GM08714 (cell line): ENCODE data around the gene DUSP16.
"Not testable (repeated sequence)": the region's sequence is repeated elsewhere in the genome, so short reads cannot be mapped to it uniquely, and the experiment has no call there.

ENCODE experiments used
- H3K4me3 ChIP-seq: fragments of 200-500 bp; sonication (Bioruptor generic); 2 replicates; pipeline ENCODE4 v1.5.1; 2014; ENCODE audit warnings: mild to moderate bottlenecking, low read length, inconsistent platforms
- ZNF274 ChIP-seq: IDR thresholded peaks from 2 replicates; pipeline ENCODE4 v1.6.1; 2012; ENCODE audit warnings: mild to moderate bottlenecking, low read depth, low read length

DUSP16 gene

DNA sequence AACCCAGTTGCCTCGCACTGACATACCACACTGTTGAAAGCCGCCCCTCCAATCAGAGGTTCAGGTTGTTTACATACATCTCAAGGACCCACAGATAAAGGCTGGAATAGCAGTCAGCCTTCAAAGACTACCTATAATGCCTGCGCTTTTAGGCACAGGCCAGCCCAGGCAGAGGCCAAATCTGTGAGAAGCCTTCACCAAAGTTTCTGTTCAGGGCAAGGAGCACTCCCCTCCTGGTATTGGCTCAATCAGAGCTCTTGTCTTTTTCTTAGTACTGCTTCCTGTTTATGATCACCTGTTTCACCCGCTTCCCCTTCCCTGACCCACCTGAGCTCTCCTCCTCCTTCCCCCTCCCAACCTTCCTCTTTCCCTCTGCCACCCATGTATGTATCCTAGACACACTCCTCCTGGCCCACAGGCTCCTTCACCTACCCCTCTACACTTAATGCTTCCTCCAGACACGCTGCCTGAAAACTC is 34.8 kb downstream of the DUSP16 start:
- H3K4me3 ChIP-seq = no peak overlapping the region
- no peak for TF ChIP-seq ZNF274

DNA sequence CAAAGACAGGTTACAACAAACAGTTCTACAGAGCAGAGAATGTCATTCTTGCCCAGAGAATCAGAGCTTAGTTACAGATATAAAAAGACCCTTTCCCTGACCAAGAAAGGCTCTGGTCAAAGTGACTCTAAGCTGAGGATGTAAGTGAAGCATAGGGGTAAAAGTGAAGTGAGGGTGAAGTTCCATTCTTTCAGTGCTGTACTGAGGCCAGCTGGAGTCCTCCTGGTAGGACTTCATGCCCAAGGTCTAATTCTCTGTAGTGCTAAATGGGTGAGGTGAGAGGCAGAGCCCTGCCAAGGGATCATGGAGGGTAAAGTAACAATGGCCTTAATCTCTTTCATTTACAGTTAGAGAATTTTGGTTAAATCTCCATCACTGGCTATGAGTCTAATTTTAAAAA is 38.5 kb downstream of the DUSP16 start:
- no peak for TF ChIP-seq ZNF274
- H3K4me3 ChIP-seq = no peak overlapping the region

- TF ChIP-seq ZNF274 = no peak
- no peak overlapping the region for H3K4me3 ChIP-seq
Observed at GRCh38 chr12:12523229-12523628, 39.4 kb downstream of the DUSP16 start.

DNA sequence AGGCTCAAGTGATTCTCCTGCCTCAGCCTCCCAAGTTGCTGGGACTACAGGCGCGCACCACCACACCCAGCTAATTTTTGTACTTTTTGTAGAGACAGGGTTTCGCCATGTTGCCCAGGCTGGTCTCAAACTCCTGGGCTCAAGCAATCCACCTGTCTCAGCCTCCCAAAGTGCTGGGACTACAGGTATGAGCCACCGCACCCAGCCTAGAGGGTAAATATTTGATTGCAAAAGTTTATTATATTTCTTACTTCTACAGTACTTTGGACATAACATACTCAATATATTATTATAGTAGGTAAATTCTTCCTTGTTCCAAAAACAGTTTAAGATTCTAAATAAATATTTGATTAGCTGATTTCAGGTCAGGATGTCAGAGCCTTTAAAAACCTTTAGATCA is 40.0 kb downstream of the DUSP16 start:
- not testable (repeated sequence) for H3K4me3 ChIP-seq

GRCh38 chr12:12521888-12522287 is 40.8 kb downstream of the DUSP16 start:
- no peak overlapping the region for H3K4me3 ChIP-seq
- TF ChIP-seq ZNF274 = no peak

- no peak for TF ChIP-seq ZNF274
- H3K4me3 ChIP-seq = no peak overlapping the region
Observed at GRCh38 chr12:12521044-12521485, 41.6 kb downstream of the DUSP16 start.

DNA sequence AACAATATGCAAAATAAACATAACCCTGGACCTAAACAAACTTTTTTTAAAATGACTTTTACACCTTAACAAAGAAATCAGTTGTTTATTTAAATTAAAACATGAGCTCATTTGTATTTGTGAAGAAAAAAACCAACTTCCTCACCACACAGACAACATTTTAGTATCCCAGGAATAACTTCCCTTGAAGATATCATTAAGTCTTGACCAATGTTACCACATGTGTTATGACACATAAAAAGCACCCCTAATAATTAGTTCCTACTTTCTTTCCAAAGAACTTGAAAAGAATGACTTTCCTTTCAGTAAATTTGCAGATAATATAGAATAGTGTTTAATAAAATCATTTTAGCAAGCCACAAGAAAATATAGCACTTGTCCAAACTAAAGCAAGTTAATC is 42.4 kb downstream of the DUSP16 start:
- TF ChIP-seq ZNF274 = no peak
- no peak overlapping the region for H3K4me3 ChIP-seq

- no peak for TF ChIP-seq ZNF274
- H3K4me3 ChIP-seq = no peak overlapping the region
Observed at GRCh38 chr12:12519354-12519998, 43.2 kb downstream of the DUSP16 start.

GRCh38 chr12:12518919-12519318 is 43.7 kb downstream of the DUSP16 start:
- TF ChIP-seq ZNF274 = no peak

GRCh38 chr12:12518464-12518845 is 44.2 kb downstream of the DUSP16 start:
- TF ChIP-seq ZNF274 = no peak

More at GRCh38 chr12:12518919-12519318, 43.7 kb downstream of the DUSP16 start:
- H3K4me3 ChIP-seq = no peak overlapping the region

GRCh38 chr12:12513416-12514006 is 49.2 kb downstream of the DUSP16 start:
- no peak overlapping the region for H3K4me3 ChIP-seq
- no peak for TF ChIP-seq ZNF274

More at GRCh38 chr12:12518464-12518845, 44.2 kb downstream of the DUSP16 start:
- H3K4me3 ChIP-seq = no peak overlapping the region

DNA sequence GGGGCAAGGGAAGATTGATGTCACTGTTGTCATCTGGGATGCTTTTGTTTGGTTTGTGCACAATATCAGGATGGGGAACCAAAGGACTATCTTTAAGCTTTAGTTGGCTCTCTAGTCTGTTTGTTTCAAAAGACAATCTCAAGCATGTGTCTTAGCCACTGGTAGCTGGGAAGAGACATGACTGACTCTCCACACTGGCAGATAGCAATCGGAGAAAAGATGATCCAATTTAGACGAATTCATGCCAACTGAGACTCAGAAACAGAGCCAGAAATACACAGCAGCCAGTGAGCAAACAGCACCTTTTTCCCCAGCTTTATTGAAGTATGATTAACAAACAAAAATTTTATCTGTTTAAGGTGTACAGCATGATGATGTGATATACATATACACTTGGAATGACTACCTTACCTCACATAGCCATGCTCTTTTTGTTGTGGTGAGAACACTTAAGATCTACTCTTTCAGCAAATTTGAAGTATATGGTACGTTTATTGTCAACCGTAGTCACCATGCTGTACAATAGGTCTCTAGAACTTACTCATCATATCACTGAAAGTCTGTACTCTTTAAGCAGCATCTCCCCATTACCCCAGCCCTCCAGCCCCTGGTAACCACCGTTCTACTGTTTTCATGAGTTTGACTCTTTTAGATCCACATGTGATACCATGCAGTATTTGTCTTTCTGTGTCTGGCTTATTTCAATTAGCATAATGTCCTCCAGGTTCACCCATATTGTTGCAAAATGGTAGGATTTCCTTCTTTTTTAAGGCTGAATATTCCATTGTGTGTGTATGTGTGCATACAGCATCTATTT is 50.6 kb downstream of the DUSP16 start:
- no peak overlapping the region for H3K4me3 ChIP-seq
- TF ChIP-seq ZNF274 = no peak

- no peak overlapping the region for H3K4me3 ChIP-seq
Observed at GRCh38 chr12:12511021-12511783, 51.5 kb downstream of the DUSP16 start.

DNA sequence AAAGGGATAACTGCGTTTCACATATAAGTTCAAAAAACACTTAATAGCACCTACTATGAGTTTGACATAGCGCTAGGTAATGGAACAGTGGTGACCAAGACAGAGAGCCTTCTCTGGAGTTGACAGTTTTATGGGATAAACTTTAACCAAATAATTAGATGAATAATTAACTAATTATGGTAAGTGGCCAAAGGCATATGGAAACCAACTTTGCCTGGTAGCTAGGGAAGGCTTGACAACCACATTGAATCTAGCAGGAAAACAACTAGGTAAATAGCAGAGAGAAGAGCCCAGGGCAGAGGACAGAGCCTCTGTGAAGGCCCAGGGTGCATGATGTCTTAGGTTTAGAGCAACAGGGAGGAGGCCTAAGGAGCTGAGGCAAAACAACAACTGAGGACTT is 52.1 kb downstream of the DUSP16 start:
- H3K4me3 ChIP-seq = no peak overlapping the region
- TF ChIP-seq ZNF274 = no peak

More at GRCh38 chr12:12511021-12511783, 51.5 kb downstream of the DUSP16 start:
- TF ChIP-seq ZNF274 = no peak

GRCh38 chr12:12510141-12510540 is 52.5 kb downstream of the DUSP16 start:
- no peak overlapping the region for H3K4me3 ChIP-seq
- no peak for TF ChIP-seq ZNF274
